Stimulated activated CD4-positive, alpha-beta T cell treated with anti-CD3 and anti-CD28 coated beads, Interleukin-15, amount 100 ng/mL, for 48 hours (primary cell): Measurements from ENCODE around the gene SH3BP5.

Experiments
- DNase-seq, 2 donors: peaks; one replicate each; pipeline ENCODE4 v3.0.0-alpha.2; 2020; ENCODE audit warnings: low read depth in 2 of 2

Gene SH3BP5

GRCh38 chr3:15205934-15206661 lies 126.3 kb downstream of the SH3BP5 start, which contains the start of gene CAPN7:
Gene CAPN7, plus strand, starts transcription at chr3:15206246. Its CDS starts 250 bp downstream, at chr3:15206496.
- peak; percentile 85 to 92 for DNase-seq

GRCh38 chr3:15205482-15205933 lies 126.9 kb downstream of the SH3BP5 start:
- no peak for DNase-seq
